ENCODE data around the gene PPL.
"Not testable (repeated sequence)": the region's sequence is repeated elsewhere in the genome, so short reads cannot be mapped to it uniquely, and the experiment has no call there.

The PPL gene

GRCh38 chr16:4958510-4959438, 21.8 kb upstream of the PPL start:
- no peak for DNase-seq

GRCh38 chr16:4957720-4958509, 21.0 kb upstream of the PPL start, which contains the start of gene SEC14L5:
Gene SEC14L5, plus strand, starts transcription at chr16:4958330. Its CDS starts 994 bp downstream, at chr16:4959324.
- peak; percentile 98 for DNase-seq

- DNase-seq: no peak
These were observed 20.4 kb upstream of the PPL start for GRCh38 chr16:4957420-4957719.

GRCh38 chr16:4954714-4955113, 17.8 kb upstream of the PPL start:
- no peak for DNase-seq

- DNase-seq: not testable (repeated sequence)
These were observed 14.6 kb upstream of the PPL start for GRCh38 chr16:4951583-4951982.

- no peak for DNase-seq
These were observed 13.0 kb upstream of the PPL start for GRCh38 chr16:4949986-4950385.

GRCh38 chr16:4948903-4949766, 12.2 kb upstream of the PPL start:
- DNase-seq: no peak

GRCh38 chr16:4947722-4948503, 11.0 kb upstream of the PPL start:
- DNase-seq: peak; percentile 55

- DNase-seq: no peak
These were observed 10.0 kb upstream of the PPL start for GRCh38 chr16:4946917-4947316.

GRCh38 chr16:4945560-4946502, 8.9 kb upstream of the PPL start:
- no peak for DNase-seq

GRCh38 chr16:4944333-4945281, 7.7 kb upstream of the PPL start:
- peak; percentile 24 for DNase-seq

GRCh38 chr16:4942481-4942880, 5.5 kb upstream of the PPL start:
- DNase-seq: no peak

GRCh38 chr16:4940719-4941118, 3.8 kb upstream of the PPL start:
- DNase-seq: no peak

- no peak for DNase-seq
These were observed 1.7 kb upstream of the PPL start for GRCh38 chr16:4938683-4939030.

- DNase-seq: no peak
These were observed 1.1 kb upstream of the PPL start for GRCh38 chr16:4937782-4938682.

GRCh38 chr16:4936181-4936990, 562 bp downstream of the PPL start:
- no peak for DNase-seq

- no peak for DNase-seq
These were observed 1.6 kb downstream of the PPL start for GRCh38 chr16:4935241-4935855.

All from inflammatory macrophage treated with lipopolysaccharide for 4 hours (primary cell).